H1 (cell line): Measurements from ENCODE around the gene LMAN1L. TPM values are rescaled to one million over a fixed set of nuclear protein-coding genes. Genes with fewer than 3 reads are reported as not detected.

ENCODE experiments used
- BACH1 ChIP-seq: IDR thresholded peaks from 2 replicates; pipeline ENCODE4 v1.6.1; 2012; ENCODE audit warnings: low read length, improper control_type of control experiment
- BCL11A ChIP-seq, 2 experiments: IDR thresholded peaks; one replicate each; pipeline ENCODE4 v1.6.1; 2011; ENCODE audit warnings: low read depth in 2 of 2, low read length in 2 of 2, mild to moderate bottlenecking in 2 of 2
- CHD1 ChIP-seq: IDR thresholded peaks from 2 replicates; pipeline ENCODE4 v1.6.1; 2012; ENCODE audit warnings: low read depth, low read length, improper control_type of control experiment
- CHD2 ChIP-seq: IDR thresholded peaks from 2 replicates; pipeline ENCODE4 v1.6.1; 2012; ENCODE audit warnings: low read length, improper control_type of control experiment
- CREB1 ChIP-seq: IDR thresholded peaks from 2 replicates; pipeline ENCODE4 v1.6.1; 2012; ENCODE audit warnings: inconsistent platforms
- CTCF ChIP-seq, 3 experiments: IDR thresholded peaks; 1 replicate in 2 of 3; 2 replicates in 1 of 3; pipeline versions ENCODE4 v1.5.1 to v1.6.1; 2011; ENCODE audit warnings: low read length in 3 of 3, mild to moderate bottlenecking in 3 of 3, inconsistent platforms in 2 of 3, low read depth in 1 of 3, moderate library complexity in 1 of 3; ENCODE audit not compliant: insufficient read depth in 1 of 3; ENCODE audit errors: control extremely low read depth in 1 of 3
- EGR1 ChIP-seq: IDR thresholded peaks from 2 replicates; pipeline ENCODE4 v1.6.1; 2011; ENCODE audit warnings: low read depth, low read length, borderline replicate concordance
- EZH2 ChIP-seq: fragments of 200-600 bp; sonication (generic); IDR thresholded peaks from 2 replicates; pipeline ENCODE4 v1.7.1; 2012; ENCODE audit warnings: low read depth, mild to moderate bottlenecking, moderate library complexity, low read length, inconsistent platforms; ENCODE audit not compliant: severe bottlenecking
- GABPA ChIP-seq: IDR thresholded peaks from 2 replicates; pipeline ENCODE4 v1.6.1; 2011; ENCODE audit warnings: mild to moderate bottlenecking, low read length, moderate library complexity, borderline replicate concordance; ENCODE audit not compliant: insufficient read depth
- JUND ChIP-seq: IDR thresholded peaks from 2 replicates; pipeline ENCODE4 v1.6.1; 2011; ENCODE audit warnings: mild to moderate bottlenecking, improper control_type of control experiment, low read length
- KDM1A ChIP-seq: fragments of 200-600, 300-600 bp; sonication (generic); IDR thresholded peaks from 2 replicates; pipeline ENCODE4 v1.7.1; 2016; ENCODE audit warnings: mild to moderate bottlenecking, low read length, borderline replicate concordance
- KDM4A ChIP-seq: IDR thresholded peaks from one replicate; pipeline ENCODE4 v1.7.1; 2012; ENCODE audit warnings: low read depth, mild to moderate bottlenecking, moderate library complexity, low read length, inconsistent platforms; ENCODE audit not compliant: severe bottlenecking
- POLR2A ChIP-seq, 2 experiments: IDR thresholded peaks; 1 replicate in 1 of 2; 2 replicates in 1 of 2; pipeline ENCODE4 v1.6.1; 2011; ENCODE audit warnings: low read depth in 2 of 2, low read length in 2 of 2, mild to moderate bottlenecking in 2 of 2; ENCODE audit errors: control extremely low read depth in 1 of 2
- RNF2 ChIP-seq: fragments of 200-900, 300-1000 bp; sonication (generic); IDR thresholded peaks from 2 replicates; pipeline ENCODE4 v1.7.1; 2016; ENCODE audit warnings: borderline replicate concordance, low read depth, mild to moderate bottlenecking, antibody characterized with exemption, low read length; ENCODE audit not compliant: poor library complexity, severe bottlenecking; ENCODE audit errors: missing control alignments
- SAP30 ChIP-seq: fragments of 300-600 bp; sonication (generic); IDR thresholded peaks from 2 replicates; pipeline ENCODE4 v1.7.1; 2012; ENCODE audit warnings: low read length, moderate library complexity, mild to moderate bottlenecking, inconsistent platforms; ENCODE audit not compliant: insufficient read depth, insufficient replicate concordance
- SIX5 ChIP-seq: IDR thresholded peaks from 2 replicates; pipeline ENCODE4 v1.6.1; 2011; ENCODE audit warnings: mild to moderate bottlenecking, low read depth, low read length
- SP4 ChIP-seq: IDR thresholded peaks from 2 replicates; pipeline ENCODE4 v1.6.1; 2012; ENCODE audit warnings: low read length, inconsistent platforms
- TCF12 ChIP-seq: IDR thresholded peaks from 2 replicates; pipeline ENCODE4 v1.6.1; 2011; ENCODE audit warnings: low read depth, mild to moderate bottlenecking, low read length
- USF2 ChIP-seq: IDR thresholded peaks from 2 replicates; pipeline ENCODE4 v1.6.1; 2011; ENCODE audit warnings: low read length, improper control_type of control experiment
- polyA plus RNA-seq, 7 experiments: library from polyadenylated mRNA; depleted of rRNA in 3 of 7; stranded (reverse) in 5 of 7; unstranded in 2 of 7; fragments of >200 nt in 5 of 7; fragments of 200-250 nt in 2 of 7; gene quantifications; 1 replicate in 5 of 7; 2 replicates in 1 of 7; 4 replicates in 1 of 7; pipeline versions ENCODE4 v1.2.1 to v1.2.3, GENCODE V29; 2011 to 2013; ENCODE audit warnings: missing spikeins in 2 of 7, mixed read lengths in 2 of 7
- total RNA-seq: library from RNA; stranded (reverse); fragmentation: NEBNext Ultra II Directional; extraction: Animal tissue kit (Norgen Biotek cat#: 25700); gene quantifications from 2 replicates; pipeline ENCODE4 v1.2.1, GENCODE V29; 2021

Gene LMAN1L
- total and polyA plus RNA-seq, 2 of the 8 experiments (the other 6 are each of a cell fraction or from before 2014, with no cell fraction given) = not detected

- TF ChIP-seq CTCF (IDR thresholded peaks at IDR 0.05; ENCODE audit: control extremely low read depth in 1 of 3, insufficient read depth in 1 of 3, low read depth in 1 of 3, low read length in 3 of 3) (peak; percentile 79 to 95 (median 88)), JUND (0 out of 2 replicates have a peak, but pooled peaks have one; percentile 22), SP4 (no peak), TCF12 (no peak), GABPA (peak; percentile 64; the same call in 1 of the 2 replicates), POLR2A (IDR thresholded peaks at IDR 0.05; ENCODE audit: control extremely low read depth in 1 of 2, low read depth in 2 of 2, low read length in 2 of 2) (no peak), SAP30 (no peak), CHD1 (no peak), EZH2 (no peak), SIX5 (no peak), BCL11A (IDR thresholded peaks at IDR 0.05; ENCODE audit: low read depth in 2 of 2, low read length in 2 of 2) (no peak), CHD2 (no peak), KDM4A (no peak), KDM1A (no peak), USF2 (no peak), CREB1 (0 out of 2 replicates have a peak, but pooled peaks have one; percentile 25), BACH1 (no peak), EGR1 (no peak), RNF2 (no peak)
Measured at GRCh38 chr15:74787251-74788041, 25.2 kb upstream of the LMAN1L start (continued).
